Left lung (tissue), 14 donors: ENCODE data around the gene MYH9. TPM values are rescaled to one million over a fixed set of nuclear protein-coding genes. Genes with fewer than 3 reads are reported as not detected.

Experiments used
- ATAC-seq: fragments of 200-7000 bp; cut with Tn5 transposase; one replicate; pipeline ENCODE4 v1.9.1; 2020; ENCODE audit warnings: moderate library complexity
- DNase-seq, 4 donors: peaks; one replicate each; pipeline ENCODE4 v3.0.0-alpha.2; 2013 to 2020
- H3K27ac ChIP-seq, 2 donors: fragments of 200-600 bp; sonication (generic) in 1 of 2; one replicate each; pipeline versions ENCODE4 v1.5.0 to v1.8.0; 2020 to 2021
- H3K27me3 ChIP-seq, 2 donors: fragments of 200-600 bp; sonication (generic) in 1 of 2; one replicate each; pipeline versions ENCODE4 v1.5.0 to v1.8.0; 2020 to 2021
- H3K36me3 ChIP-seq, 2 donors: fragments of 200-600 bp; sonication (generic) in 1 of 2; one replicate each; pipeline versions ENCODE4 v1.5.0 to v1.8.0; 2020 to 2021
- H3K4me1 ChIP-seq, 2 donors: fragments of 200-600 bp; one replicate each; pipeline ENCODE4 v1.8.0; 2021
- H3K4me3 ChIP-seq, 2 donors: fragments of 200-600 bp; sonication (generic) in 1 of 2; one replicate each; pipeline versions ENCODE4 v1.5.0 to v1.8.0; 2020 to 2021; ENCODE audit warnings: mild to moderate bottlenecking in 1 of 2
- H3K9me3 ChIP-seq, 2 donors: fragments of 200-600 bp; sonication (generic) in 1 of 2; one replicate each; pipeline versions ENCODE4 v1.5.0 to v1.8.0; 2020 to 2021
- intact Hi-C, 2 donors: fragments of 100-400 bp; cut with DNase I; formaldehyde crosslinking; loops; one replicate each; pipeline versions ENCODE4 v1.11.2 to v1.14.2; 2022
- long read RNA-seq, 12 donors: library from polyadenylated mRNA in 2 of 12; unstranded in 2 of 12; transcript quantifications; one replicate each; pipeline ENCODE4 v2.0.0 and lab custom pipeline, GENCODE V29; 2019 to 2026
- polyA plus RNA-seq, 6 donors: library from polyadenylated mRNA; unstranded; fragments of 120-200 nt; gene quantifications; one replicate each; pipeline ENCODE4 v1.2.1, GENCODE V29; 2013; ENCODE audit not compliant: insufficient read length in 6 of 6
- total RNA-seq, 2 donors: library from RNA; stranded (reverse); fragmentation: NEBNext Ultra II Directional; extraction: Animal tissue kit (Norgen Biotek cat#: 25700); gene quantifications; one replicate each; pipeline ENCODE4 v1.2.1, GENCODE V29; 2021
- TF ChIP-seq, protein P1 (sequence below), 2 donors: fragments of 200-600 bp; sonication (generic) in 1 of 2; IDR thresholded peaks; one replicate each; pipeline versions ENCODE4 v1.5.0 to v1.8.0; 2021; ENCODE audit warnings: antibody characterized with exemption in 2 of 2
- donor health status: DM: no; HTN: yes; CAD: no.
- donor health status: DM: no; HTN: no; CAD: no.

Gene MYH9
- total RNA-seq: 100 to 1,000 TPM; 754 to 761 TPM
- polyA plus RNA-seq: 100 to 1,000 TPM; 225 to 278 (median 252) TPM
- long read RNA-seq, donor 1, full-length matches to known transcripts: 3 of 50 reads
- long read RNA-seq, donor 1, partial matches to known transcripts: 37 of 50 reads
- long read RNA-seq, donor 1, other reads (novel, unspliced or antisense): 10 of 50 reads
- long read RNA-seq, donor 2, partial matches to known transcripts: 6 of 29 reads
- long read RNA-seq, donor 2, other reads (novel, unspliced or antisense): 23 of 29 reads
- long read RNA-seq, donor 3, full-length matches to known transcripts: 5 of 5 reads
- long read RNA-seq, donor 3, partial matches to known transcripts: 0 of 5 reads
- long read RNA-seq, donor 3, other reads (novel, unspliced or antisense): 0 of 5 reads
- long read RNA-seq, donor 4, partial matches to known transcripts: 15 of 37 reads
- long read RNA-seq, donor 4, other reads (novel, unspliced or antisense): 22 of 37 reads
- long read RNA-seq, donor 5, full-length matches to known transcripts: 1 of 35 reads
- long read RNA-seq, donor 5, partial matches to known transcripts: 34 of 35 reads
- long read RNA-seq, donor 5, other reads (novel, unspliced or antisense): 0 of 35 reads
- long read RNA-seq, donor 6, full-length matches to known transcripts: 2 of 2 reads
- long read RNA-seq, donor 6, partial matches to known transcripts: 0 of 2 reads
- long read RNA-seq, donor 6, other reads (novel, unspliced or antisense): 0 of 2 reads
- long read RNA-seq, donor 7, full-length matches to known transcripts: 3 of 3 reads
- long read RNA-seq, donor 7, partial matches to known transcripts: 0 of 3 reads
- long read RNA-seq, donor 7, other reads (novel, unspliced or antisense): 0 of 3 reads
- long read RNA-seq, donor 8, partial matches to known transcripts: 36 of 36 reads
- long read RNA-seq, donor 8, other reads (novel, unspliced or antisense): 0 of 36 reads
- long read RNA-seq, donor 9: 0 reads
- long read RNA-seq, donor 10, partial matches to known transcripts: 29 of 30 reads
- long read RNA-seq, donor 10, other reads (novel, unspliced or antisense): 1 of 30 reads
- long read RNA-seq, donor 11: 0 reads
- long read RNA-seq, donor 12, full-length matches to known transcripts: 2 of 26 reads
- long read RNA-seq, donor 12, partial matches to known transcripts: 24 of 26 reads
- long read RNA-seq, donor 12, other reads (novel, unspliced or antisense): 0 of 26 reads

DNA sequence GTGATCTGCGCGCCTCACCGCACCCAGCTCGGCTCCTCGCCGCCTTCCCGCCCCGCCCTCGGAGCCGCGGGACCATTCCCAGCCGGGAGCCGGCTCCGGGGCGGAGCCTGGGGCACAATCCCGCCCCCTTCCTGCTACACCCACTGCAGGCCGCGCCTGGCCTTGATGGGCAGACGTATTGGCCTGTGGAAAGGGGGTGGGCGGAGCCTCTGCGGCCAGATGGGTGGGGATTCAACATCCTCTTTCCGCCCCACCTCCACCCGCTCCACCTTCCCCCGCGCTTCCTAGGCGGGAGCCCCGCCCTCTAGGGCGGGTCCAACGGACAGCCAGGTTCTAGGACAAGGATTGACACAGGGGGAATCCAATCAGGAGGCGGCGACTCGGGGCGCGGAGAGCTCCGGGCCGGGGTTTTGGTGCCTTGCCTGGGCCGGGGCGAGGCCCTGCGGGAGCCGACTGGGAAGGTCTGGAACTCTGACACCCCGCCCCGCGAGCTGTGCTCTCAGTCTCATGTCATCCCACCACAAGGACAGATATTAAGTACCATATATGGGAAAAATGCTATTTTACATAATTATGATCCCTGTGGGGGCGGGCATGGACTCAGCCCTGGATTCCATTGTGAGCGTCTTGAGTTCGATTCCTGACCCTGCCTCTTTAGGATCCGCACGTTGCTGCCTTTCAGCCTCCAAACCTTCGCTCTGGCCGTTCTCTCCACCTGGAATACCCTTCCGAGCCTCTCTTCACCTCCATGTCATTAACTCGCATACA is at the start of gene MYH9:
Gene MYH9, minus strand, starts transcription at position 9 of the 768 bp plus-strand sequence. CDS start 38,731 bp downstream, outside the sequence.
- intact Hi-C loops: loop anchor here in 1 of 2 donors (10.0 kb wide), 1 partner anchor 53 kb away; no protein-coding TSS in a partner anchor
- H3K9me3 ChIP-seq: no peaks in the 10 kb centered on the region

DNA sequence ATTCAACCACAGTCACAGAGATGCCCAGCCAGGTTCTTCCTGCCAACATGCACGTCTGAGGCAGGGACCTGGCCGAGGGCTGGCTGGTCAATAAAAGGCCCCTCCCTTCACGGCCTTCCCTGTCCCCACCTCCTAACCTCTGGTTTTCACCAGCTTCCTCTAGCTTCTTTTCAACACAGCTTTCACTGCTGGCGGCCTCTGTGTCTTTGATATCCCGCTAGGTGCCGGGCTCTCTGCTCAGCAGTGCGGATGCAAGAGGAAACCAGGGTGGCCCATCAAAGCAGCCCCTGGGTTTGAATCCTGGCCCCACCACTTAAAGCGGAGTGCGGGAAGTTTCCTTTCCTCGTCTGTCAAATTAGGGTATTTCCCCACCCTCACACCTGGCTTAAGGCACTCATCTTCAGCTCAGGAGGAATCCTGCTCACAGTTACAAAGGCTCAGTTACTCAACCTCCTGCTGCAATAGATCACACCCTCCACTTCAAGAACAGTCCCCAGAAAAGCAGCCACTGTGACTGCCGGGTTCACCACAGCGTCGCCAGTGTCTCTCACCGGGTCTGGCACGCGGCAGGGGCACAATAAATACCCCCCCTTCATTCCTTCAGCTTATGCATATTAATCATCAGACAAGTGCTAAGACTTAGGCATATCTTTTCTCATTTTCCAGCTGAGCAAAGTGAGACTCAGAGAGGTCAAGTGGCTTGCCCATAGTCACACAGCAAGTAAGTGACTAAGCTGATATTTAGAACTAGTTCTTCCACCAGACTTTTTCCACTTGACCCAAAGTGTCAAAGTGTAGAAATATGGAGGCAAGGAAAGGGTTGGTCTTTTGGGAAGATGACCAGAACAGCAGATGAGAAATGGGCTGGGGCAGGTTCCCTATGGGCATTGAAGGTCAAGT is 48.0 kb upstream of the MYH9 start:
- H3K9me3 ChIP-seq: no peaks in the 10 kb centered on the region
- H3K27me3 ChIP-seq: no peaks in the 10 kb centered on the region
- intact Hi-C loops: no loop called here
- H3K4me1 ChIP-seq: peaks cover 17 to 74% of the 10 kb centered on the region in 2 donors
- ATAC-seq: peak; percentile 46
- H3K4me3 ChIP-seq: no peak overlapping the region
- no peaks in the 10 kb centered on the region for H3K36me3 ChIP-seq
- TF ChIP-seq, protein P1, sequence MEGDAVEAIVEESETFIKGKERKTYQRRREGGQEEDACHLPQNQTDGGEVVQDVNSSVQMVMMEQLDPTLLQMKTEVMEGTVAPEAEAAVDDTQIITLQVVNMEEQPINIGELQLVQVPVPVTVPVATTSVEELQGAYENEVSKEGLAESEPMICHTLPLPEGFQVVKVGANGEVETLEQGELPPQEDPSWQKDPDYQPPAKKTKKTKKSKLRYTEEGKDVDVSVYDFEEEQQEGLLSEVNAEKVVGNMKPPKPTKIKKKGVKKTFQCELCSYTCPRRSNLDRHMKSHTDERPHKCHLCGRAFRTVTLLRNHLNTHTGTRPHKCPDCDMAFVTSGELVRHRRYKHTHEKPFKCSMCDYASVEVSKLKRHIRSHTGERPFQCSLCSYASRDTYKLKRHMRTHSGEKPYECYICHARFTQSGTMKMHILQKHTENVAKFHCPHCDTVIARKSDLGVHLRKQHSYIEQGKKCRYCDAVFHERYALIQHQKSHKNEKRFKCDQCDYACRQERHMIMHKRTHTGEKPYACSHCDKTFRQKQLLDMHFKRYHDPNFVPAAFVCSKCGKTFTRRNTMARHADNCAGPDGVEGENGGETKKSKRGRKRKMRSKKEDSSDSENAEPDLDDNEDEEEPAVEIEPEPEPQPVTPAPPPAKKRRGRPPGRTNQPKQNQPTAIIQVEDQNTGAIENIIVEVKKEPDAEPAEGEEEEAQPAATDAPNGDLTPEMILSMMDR (IDR thresholded peaks at IDR 0.05): no peak
- H3K27ac ChIP-seq: peak overlapping the region; percentile 48 to 75
- peak in 1 of 4 donors; percentile 58 for DNase-seq

More for the DNA sequence above, at the start of gene MYH9:
- peak within 1 kb of the TSS; percentile 96 to 97 for H3K4me3 ChIP-seq
- H3K36me3 ChIP-seq: peaks cover 0 to 10% of the 10 kb centered on the region in 2 donors
- peak within 1 kb of the TSS; percentile 96 to 99 for H3K27ac ChIP-seq
- H3K4me1 ChIP-seq: peaks cover 14 to 60% of the 10 kb centered on the region in 2 donors
- TF ChIP-seq, protein P1 (IDR thresholded peaks at IDR 0.05): no peak
- ATAC-seq (peak; percentile 90), DNase-seq (peak; percentile 99 to 100 (median 100))
- H3K27me3 ChIP-seq: no peaks in the 10 kb centered on the region

DNA sequence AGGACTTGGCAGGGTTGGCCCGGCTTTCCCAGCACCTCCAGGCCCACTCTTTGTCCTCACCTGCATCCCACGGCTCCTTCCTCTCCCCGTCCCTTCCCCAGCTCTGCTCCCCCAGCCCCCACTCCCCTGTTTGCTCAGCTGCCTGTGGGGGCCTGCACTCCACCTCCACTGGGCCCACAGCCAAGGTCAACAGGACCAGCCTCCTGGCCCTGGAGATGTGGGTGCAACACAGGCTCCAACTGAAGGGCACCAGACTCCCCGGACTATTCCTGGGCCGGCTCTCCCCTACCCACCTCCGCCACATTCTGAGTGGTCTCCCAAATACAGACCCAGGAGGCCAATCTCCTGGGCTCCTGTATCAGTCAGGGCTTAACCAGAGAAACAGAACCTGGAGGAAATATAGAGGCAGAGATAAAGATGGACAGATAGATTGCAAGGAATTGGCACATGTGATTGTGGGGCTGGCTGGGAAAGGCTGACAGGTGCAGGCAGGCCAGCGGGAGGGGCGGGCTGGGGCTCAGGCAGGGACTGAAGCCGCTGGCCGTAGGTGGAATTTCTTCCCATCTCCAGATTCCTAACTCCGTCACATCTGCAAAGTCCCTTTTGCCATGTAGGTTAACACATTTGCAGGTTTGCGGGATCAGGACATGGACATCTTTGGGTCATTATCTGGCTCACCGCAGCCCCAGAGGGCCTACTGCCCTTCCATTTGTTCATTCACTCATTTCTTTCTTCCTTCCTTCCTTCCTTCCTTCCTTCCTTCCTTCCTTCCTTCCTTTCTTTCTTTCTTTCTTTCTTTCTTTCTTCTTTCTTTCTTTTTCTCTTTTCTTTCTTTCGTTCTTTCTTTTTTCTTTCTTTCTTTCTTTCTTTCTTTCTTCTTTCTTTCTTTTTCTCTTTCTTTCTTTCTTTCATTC is 45.8 kb upstream of the MYH9 start:
- Histone ChIP-seq H3K4me3 (no peak overlapping the region), H3K36me3 (no peaks in the 10 kb centered on the region), H3K9me3 (no peaks in the 10 kb centered on the region), H3K27ac (peak overlapping the region in 1 of 2 donors; percentile 62), H3K27me3 (no peaks in the 10 kb centered on the region), H3K4me1 (peaks cover 12 to 55% of the 10 kb centered on the region in 2 donors)
- TF ChIP-seq, protein P1 (IDR thresholded peaks at IDR 0.05): no peak
- ATAC-seq (peak; percentile 62), DNase-seq (peak in 2 of 4 donors; percentile 75 to 78)
- intact Hi-C loops: no loop called here
